Measurements from ENCODE around the gene PTPRA.

DNA sequence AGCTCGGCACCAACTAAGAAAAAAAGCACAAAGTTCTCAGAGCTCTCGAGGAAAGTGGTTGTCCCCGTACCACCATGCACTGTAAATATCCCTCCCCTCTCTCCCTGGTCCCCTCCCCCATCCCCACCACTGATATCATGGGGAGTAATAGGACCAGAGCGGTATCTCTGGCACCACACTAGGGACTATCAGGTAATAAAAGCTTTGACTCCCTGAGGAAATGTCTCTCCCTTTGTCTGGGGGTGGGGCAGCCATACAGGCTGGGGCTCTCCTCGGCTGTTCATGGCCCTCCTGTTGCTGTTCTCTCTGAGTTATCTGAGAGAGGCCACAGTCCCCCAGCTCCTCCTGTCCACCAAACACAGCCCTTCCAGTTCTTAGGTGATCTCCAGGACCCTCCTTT, 165.2 kb downstream of the PTPRA start:
- TF ChIP-seq CTCF (conservative IDR thresholded peaks at IDR 0.05; ENCODE audit: low read length) = no peak
- TF ChIP-seq EZH2phosphoT487 (IDR thresholded peaks at IDR 0.05; ENCODE audit: borderline replicate concordance, low read depth, low read length) = no peak
